Activated CD8-positive, alpha-beta T cell treated with anti-CD3 and anti-CD28 coated beads for 36 hours (primary cell): Measurements from ENCODE around the gene TRAM2. TPM values are rescaled to one million over a fixed set of nuclear protein-coding genes. Genes with fewer than 3 reads are reported as not detected.

Experiments
- ATAC-seq: fragments of 200-7000 bp; cut with Tn5 transposase; one replicate; pipeline ENCODE4 v1.10.0; 2021; ENCODE audit warnings: mild to moderate bottlenecking, moderate library complexity
- CTCF ChIA-PET: fragments of 350-600 bp; sonication (Branson Sonifier 250); formaldehyde crosslinking; loops from one replicate; lab custom pipeline; 2021; ENCODE audit warnings: antibody characterized with exemption; lab: Charles Lee
- POLR2A ChIA-PET: fragments of 350-600 bp; sonication (Branson Sonifier 250); formaldehyde crosslinking; loops from one replicate; lab custom pipeline; 2021; ENCODE audit warnings: antibody characterized with exemption; lab: Charles Lee
- DNase-seq: peaks from one replicate; pipeline ENCODE4 v3.0.0-alpha.2; 2020
- H3K27ac Mint-ChIP-seq: one replicate; pipeline ENCODE4 v1.8.0; 2021; ENCODE audit warnings: mild to moderate bottlenecking, mixed read lengths
- H3K27me3 Mint-ChIP-seq: one replicate; pipeline ENCODE4 v1.8.0; 2021; ENCODE audit warnings: mixed read lengths
- H3K36me3 Mint-ChIP-seq: one replicate; pipeline ENCODE4 v1.8.0; 2021; ENCODE audit warnings: low read depth, mixed read lengths
- H3K4me1 Mint-ChIP-seq: one replicate; pipeline ENCODE4 v1.8.0; 2021; ENCODE audit warnings: low read depth, mixed read lengths
- H3K4me3 Mint-ChIP-seq: one replicate; pipeline ENCODE4 v1.8.0; 2021; ENCODE audit warnings: mild to moderate bottlenecking, moderate library complexity, mixed read lengths
- H3K9me3 Mint-ChIP-seq: one replicate; pipeline ENCODE4 v1.8.0; 2021; ENCODE audit warnings: mixed read lengths
- CTCF ChIP-seq: fragments of 200-600 bp; IDR thresholded peaks from one replicate; pipeline ENCODE4 v1.8.0; 2022; ENCODE audit warnings: antibody characterized with exemption, mild to moderate bottlenecking
- intact Hi-C: fragments of 100-400 bp; cut with micrococcal nuclease; formaldehyde crosslinking; loops from one replicate; pipeline ENCODE4 v1.10.0; 2022
- total RNA-seq, 2 experiments: library from RNA; stranded (reverse); gene quantifications; one replicate each; pipeline ENCODE4 v1.2.3, GENCODE V29; 2021

Gene TRAM2
- total RNA-seq, 2 experiments from 2014 or later, result 0.94 to 1.0 TPM

- no peak for TF ChIP-seq CTCF
- CTCF ChIA-PET, result no interaction called here
- intact Hi-C loops, result no loop called here
- H3K27me3 Mint-ChIP-seq, result no peaks in the 10 kb centered on the region
- H3K27ac Mint-ChIP-seq, result no peak overlapping the region
- DNase-seq (no peak), ATAC-seq (no peak)
- no peaks in the 10 kb centered on the region for H3K36me3 Mint-ChIP-seq
- no peaks in the 10 kb centered on the region for H3K4me1 Mint-ChIP-seq
- POLR2A ChIA-PET, result no interaction called here
- H3K4me3 Mint-ChIP-seq, result no peak overlapping the region
- peaks cover 1% of the 10 kb centered on the region for H3K9me3 Mint-ChIP-seq
Observed at GRCh38 chr6:52457096-52457495, 119.8 kb downstream of the TRAM2 start.

GRCh38 chr6:52454556-52454955, 122.3 kb downstream of the TRAM2 start:
- Mint-ChIP-seq H3K27me3 (no peaks in the 10 kb centered on the region), H3K4me1 (no peaks in the 10 kb centered on the region), H3K4me3 (no peak overlapping the region), H3K36me3 (peaks cover 13% of the 10 kb centered on the region), H3K27ac (no peak overlapping the region), H3K9me3 (peaks cover 17% of the 10 kb centered on the region)
- CTCF ChIA-PET, result interaction anchor here (1.3 kb wide), 1 partner anchor 13 kb away, joined by 3 read pairs; no protein-coding TSS in a partner anchor
- intact Hi-C loops, result no loop called here
- POLR2A ChIA-PET, result no interaction called here
- ATAC-seq (no peak), DNase-seq (no peak)
- TF ChIP-seq CTCF, result no peak

Other genes starting within 250 kb of the TRAM2 start
- gene PAQR8, start 214.9 kb downstream of the TRAM2 start, total RNA-seq, result 10 to 100 TPM; 12.9 to 13.7 TPM
- gene EFHC1, start 156.7 kb downstream of the TRAM2 start, total RNA-seq, result 1 to 10 TPM; 1.9 to 2.1 TPM
- gene TMEM14A, start 94.1 kb upstream of the TRAM2 start, total RNA-seq, result 10 to 100 TPM; 13.4 to 15.1 TPM
- gene GSTA2, start 186.4 kb upstream of the TRAM2 start, total RNA-seq, result not detected
- not detected for gene GSTA1, start 226.8 kb upstream of the TRAM2 start, total RNA-seq